OCI-LY1 (cell line): ENCODE results near the gene SEC14L3.

Experiments used
- H2AFZ ChIP-seq: fragments of 200-600 bp; sonication (generic), shearing (Covaris generic); 2 replicates; pipeline ENCODE4 v1.6.0; 2014; ENCODE audit warnings: antibody characterized with exemption, mild to moderate bottlenecking, low read length
- H3F3A ChIP-seq: fragments of 200-600 bp; sonication (generic), shearing (Covaris generic); 2 replicates; pipeline ENCODE4 v1.6.0; 2014; ENCODE audit warnings: mild to moderate bottlenecking, antibody characterized with exemption, low read length, moderate library complexity; ENCODE audit not compliant: insufficient read depth
- H3K27ac ChIP-seq: fragments of 200-600 bp; sonication (generic); 2 replicates; pipeline ENCODE4 v1.5.1; 2014; ENCODE audit warnings: low read length, mixed run types, mild to moderate bottlenecking, low read depth; ENCODE audit not compliant: poor library complexity, severe bottlenecking
- H3K27me3 ChIP-seq: fragments of 200-600 bp; sonication (generic); 2 replicates; pipeline ENCODE4 v1.6.0; 2014; ENCODE audit warnings: antibody characterized with exemption, mild to moderate bottlenecking, low read length, moderate library complexity; ENCODE audit not compliant: insufficient read depth
- H3K36me3 ChIP-seq: fragments of 200-600 bp; sonication (generic); 2 replicates; pipeline ENCODE4 v1.6.1; 2014; ENCODE audit warnings: mild to moderate bottlenecking, antibody characterized with exemption, low read length, moderate library complexity, mixed read lengths; ENCODE audit not compliant: insufficient read depth
- H3K4me1 ChIP-seq: fragments of 200-600 bp; sonication (generic); 2 replicates; pipeline ENCODE4 v1.5.1; 2014; ENCODE audit warnings: mild to moderate bottlenecking, low read length, moderate library complexity; ENCODE audit not compliant: insufficient read depth, severe bottlenecking
- H3K4me2 ChIP-seq: fragments of 200-600 bp; sonication (generic), shearing (Covaris generic); 2 replicates; pipeline ENCODE4 v1.6.1; 2014; ENCODE audit warnings: low read length
- H3K4me3 ChIP-seq: fragments of 200-600 bp; sonication (generic); 2 replicates; pipeline ENCODE4 v1.5.1; 2014; ENCODE audit warnings: low read length, low read depth, mild to moderate bottlenecking, mixed read lengths; ENCODE audit not compliant: poor library complexity, severe bottlenecking
- H3K79me2 ChIP-seq: fragments of 200-600 bp; shearing (Covaris generic); 2 replicates; pipeline ENCODE4 v1.6.1; 2016; ENCODE audit warnings: mixed run types, low read length, mixed read lengths; ENCODE audit not compliant: insufficient read depth
- H3K9ac ChIP-seq: fragments of 200-600 bp; sonication (generic), shearing (Covaris generic); 2 replicates; pipeline ENCODE4 v1.6.1; 2014; ENCODE audit warnings: mild to moderate bottlenecking, low read length, mixed read lengths
- H3K9me2 ChIP-seq: fragments of 200-600 bp; sonication (generic), shearing (Covaris generic); 2 replicates; pipeline ENCODE4 v1.6.1; 2014; ENCODE audit warnings: low read depth, mild to moderate bottlenecking, low read length, mixed read lengths
- H3K9me3 ChIP-seq: fragments of 200-600 bp; shearing (Covaris generic); 2 replicates; pipeline ENCODE4 v1.6.1; 2014; ENCODE audit warnings: low read length, mixed read lengths
- H4K20me1 ChIP-seq: fragments of 200-600 bp; sonication (generic), shearing (Covaris generic); 2 replicates; pipeline ENCODE4 v1.6.0; 2016; ENCODE audit warnings: mild to moderate bottlenecking, low read length; ENCODE audit not compliant: insufficient read depth
- CTCF ChIP-seq: fragments of 200-600 bp; sonication (generic), shearing (Covaris generic); IDR thresholded peaks from 2 replicates; pipeline ENCODE4 v1.5.1; 2017; ENCODE audit warnings: mild to moderate bottlenecking, antibody characterized with exemption, low read length, moderate library complexity, mixed read lengths
- EZH2 ChIP-seq: fragments of 200-600 bp; sonication (generic), shearing (Covaris generic); IDR thresholded peaks from 2 replicates; pipeline ENCODE4 v1.8.0; 2017; ENCODE audit warnings: borderline replicate concordance, mixed run types, mild to moderate bottlenecking, antibody characterized with exemption, low read length, moderate library complexity, mixed read lengths

The SEC14L3 gene

GRCh38 chr22:30516273-30516672 lies 44.5 kb upstream of the SEC14L3 start:
- no peak overlapping the region for H3K4me3 ChIP-seq
- TF ChIP-seq CTCF, result no peak
- no peak overlapping the region for H3K4me2 ChIP-seq
- H3K4me1 ChIP-seq, result no peaks in the 10 kb centered on the region
- no peaks in the 10 kb centered on the region for H3K79me2 ChIP-seq
- H3K27ac ChIP-seq, result no peak overlapping the region
- H3K36me3 ChIP-seq, result no peaks in the 10 kb centered on the region
- H3K9me3 ChIP-seq, result no peaks in the 10 kb centered on the region
- no peaks in the 10 kb centered on the region for H4K20me1 ChIP-seq
- H3K9ac ChIP-seq, result no peak overlapping the region
- H2AFZ ChIP-seq, result no peak overlapping the region
- H3K9me2 ChIP-seq, result no peaks in the 10 kb centered on the region
- H3F3A ChIP-seq, result no peaks in the 10 kb centered on the region
- H3K27me3 ChIP-seq, result no peaks in the 10 kb centered on the region

GRCh38 chr22:30514252-30514651 lies 42.4 kb upstream of the SEC14L3 start:
- Histone ChIP-seq H3K9me3 (no peaks in the 10 kb centered on the region), H3K36me3 (no peaks in the 10 kb centered on the region), H3K4me2 (no peak overlapping the region), H3K9ac (no peak overlapping the region), H3K4me3 (no peak overlapping the region), H4K20me1 (no peaks in the 10 kb centered on the region), H2AFZ (no peak overlapping the region), H3K27me3 (no peaks in the 10 kb centered on the region), H3K9me2 (no peaks in the 10 kb centered on the region), H3F3A (no peaks in the 10 kb centered on the region), H3K79me2 (no peaks in the 10 kb centered on the region), H3K4me1 (no peaks in the 10 kb centered on the region), H3K27ac (no peak overlapping the region)
- TF ChIP-seq EZH2, result no peak

- H4K20me1 ChIP-seq, result no peaks in the 10 kb centered on the region
- no peaks in the 10 kb centered on the region for H3K79me2 ChIP-seq
- H3K27me3 ChIP-seq, result no peaks in the 10 kb centered on the region
- no peaks in the 10 kb centered on the region for H3K9me2 ChIP-seq
- H2AFZ ChIP-seq, result no peak overlapping the region
- H3F3A ChIP-seq, result no peaks in the 10 kb centered on the region
- no peak overlapping the region for H3K4me2 ChIP-seq
- H3K4me1 ChIP-seq, result no peaks in the 10 kb centered on the region
- no peaks in the 10 kb centered on the region for H3K9me3 ChIP-seq
- H3K9ac ChIP-seq, result no peak overlapping the region
- H3K4me3 ChIP-seq, result no peak overlapping the region
- no peaks in the 10 kb centered on the region for H3K36me3 ChIP-seq
- H3K27ac ChIP-seq, result no peak overlapping the region
- no peak for TF ChIP-seq CTCF
- TF ChIP-seq EZH2, result no peak
Observed at GRCh38 chr22:30513462-30513861, 41.6 kb upstream of the SEC14L3 start.

GRCh38 chr22:30511911-30512310 lies 40.1 kb upstream of the SEC14L3 start:
- Histone ChIP-seq H3K4me1 (no peaks in the 10 kb centered on the region), H2AFZ (no peak overlapping the region), H3K9me3 (no peaks in the 10 kb centered on the region), H3K4me2 (no peak overlapping the region), H3K36me3 (no peaks in the 10 kb centered on the region), H3F3A (no peaks in the 10 kb centered on the region), H4K20me1 (no peaks in the 10 kb centered on the region), H3K9me2 (no peaks in the 10 kb centered on the region), H3K79me2 (no peaks in the 10 kb centered on the region), H3K9ac (no peak overlapping the region), H3K27me3 (no peaks in the 10 kb centered on the region), H3K27ac (no peak overlapping the region), H3K4me3 (no peak overlapping the region)
- TF ChIP-seq CTCF, result no peak
- TF ChIP-seq EZH2, result no peak
